K562 (cell line): ENCODE data around the gene RAD50.

Source experiments
- ARNT ChIP-seq, 2 experiments: fragments of 450-650 bp; IDR thresholded peaks; 2 replicates each; pipeline ENCODE4 v1.6.1; 2016; ENCODE audit warnings: mild to moderate bottlenecking in 1 of 2
- CAMTA2 ChIP-seq: fragments of 250-450 bp; sonication (Bioruptor Pico); conservative IDR thresholded peaks from 2 replicates; pipeline ENCODE4 v1.5.1; 2022
- CREB3 ChIP-seq: fragments of 450-650 bp; conservative IDR thresholded peaks from 2 replicates; pipeline ENCODE4 v1.6.1; 2016; ENCODE audit warnings: missing genetic modification characterization, low read depth, mild to moderate bottlenecking, missing compliant biosample characterization, moderate library complexity
- LARP7 ChIP-seq: fragments of 450-650 bp; IDR thresholded peaks from 2 replicates; pipeline ENCODE4 v1.6.1; 2016
- POLR2A ChIP-seq: fragments of 450-650 bp; conservative IDR thresholded peaks from 2 replicates; pipeline ENCODE4 v1.6.1; 2016
- RFX1 ChIP-seq: fragments of 450-650 bp; IDR thresholded peaks from 2 replicates; pipeline ENCODE4 v1.6.1; 2016; ENCODE audit warnings: mild to moderate bottlenecking, moderate library complexity
- RNF2 ChIP-seq: sonication (generic); IDR thresholded peaks from 2 replicates; pipeline ENCODE4 v1.6.1; 2016
- TAF1 ChIP-seq: IDR thresholded peaks from 2 replicates; pipeline ENCODE4 v1.6.1; 2011; ENCODE audit warnings: mild to moderate bottlenecking, low read length, moderate library complexity; ENCODE audit not compliant: insufficient read depth, control insufficient read depth, severe bottlenecking; ENCODE audit errors: extremely low read depth
- ZZZ3 ChIP-seq: fragments of 450-650 bp; IDR thresholded peaks from 2 replicates; pipeline ENCODE4 v1.6.1; 2016; ENCODE audit warnings: antibody characterized with exemption, mild to moderate bottlenecking, moderate library complexity

GRCh38 chr5:132549576-132549975 is 7.2 kb upstream of the RAD50 start:
- TF ChIP-seq TAF1 (no peak), CREB3 (tag) (no peak), POLR2A (no peak), ARNT (IDR thresholded peaks at IDR 0.05) (no peak), LARP7 (no peak), ZZZ3 (no peak), RFX1 (no peak), CAMTA2 (CRISPR knock-in tag) (no peak), RNF2 (no peak)
